HS-5 (cell line): ENCODE data around the gene APOL1.
"Not testable (repeated sequence)": the region's sequence is repeated elsewhere in the genome, so short reads cannot be mapped to it uniquely, and the experiment has no call there.

Experiments
- DNase-seq: peaks from one replicate; pipeline ENCODE4 v3.0.0-alpha.2; 2012; ENCODE audit warnings: low read depth

The APOL1 gene, protein sequence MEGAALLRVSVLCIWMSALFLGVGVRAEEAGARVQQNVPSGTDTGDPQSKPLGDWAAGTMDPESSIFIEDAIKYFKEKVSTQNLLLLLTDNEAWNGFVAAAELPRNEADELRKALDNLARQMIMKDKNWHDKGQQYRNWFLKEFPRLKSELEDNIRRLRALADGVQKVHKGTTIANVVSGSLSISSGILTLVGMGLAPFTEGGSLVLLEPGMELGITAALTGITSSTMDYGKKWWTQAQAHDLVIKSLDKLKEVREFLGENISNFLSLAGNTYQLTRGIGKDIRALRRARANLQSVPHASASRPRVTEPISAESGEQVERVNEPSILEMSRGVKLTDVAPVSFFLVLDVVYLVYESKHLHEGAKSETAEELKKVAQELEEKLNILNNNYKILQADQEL

GRCh38 chr22:36252754-36253522 lies at the start of gene APOL1:
Gene APOL1 (plus strand): TSS chr22:36253133. CDS start chr22:36254956, 1,823 bp downstream.
- no peak for DNase-seq

DNA sequence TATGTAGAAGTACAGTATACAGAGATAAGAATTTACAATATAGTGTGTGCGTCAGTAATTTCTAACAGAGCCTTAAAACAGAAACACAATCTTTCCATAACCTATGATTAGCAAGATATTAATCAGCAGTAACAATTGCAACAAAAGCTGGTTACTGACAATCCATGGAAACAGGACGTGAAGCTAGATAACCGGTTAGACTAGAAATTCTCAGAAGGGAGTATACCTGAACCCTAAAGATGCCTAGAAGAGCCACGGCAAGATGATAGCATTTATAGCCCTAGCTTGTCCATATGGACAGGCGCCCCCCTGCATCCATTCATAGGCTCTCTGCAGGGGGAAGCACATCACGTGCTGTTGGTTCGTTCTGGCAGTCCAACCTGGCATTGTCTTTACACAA lies 49.5 kb upstream of the APOL1 start:
- not testable (repeated sequence) for DNase-seq

GRCh38 chr22:36204001-36204631 lies 48.8 kb upstream of the APOL1 start:
- no peak for DNase-seq

DNA sequence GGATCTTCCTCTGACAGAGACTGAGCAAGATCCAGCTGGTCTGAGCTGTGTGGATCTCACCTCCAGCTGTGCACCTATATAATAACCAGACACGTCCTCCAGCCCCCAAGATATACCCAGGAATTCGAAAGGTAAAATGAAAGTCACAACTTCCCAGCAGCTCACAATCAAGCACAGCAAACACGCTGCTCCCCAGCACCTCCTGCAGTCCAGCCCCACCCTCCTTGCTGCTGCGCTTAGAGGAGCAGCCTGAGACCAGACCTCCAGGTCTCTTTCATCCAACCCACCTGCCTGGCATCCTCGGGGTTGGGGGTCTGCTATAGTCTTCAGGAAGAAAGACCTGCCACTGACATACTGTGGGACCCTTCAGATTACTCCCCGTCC lies 48.3 kb upstream of the APOL1 start:
- no peak for DNase-seq

DNA sequence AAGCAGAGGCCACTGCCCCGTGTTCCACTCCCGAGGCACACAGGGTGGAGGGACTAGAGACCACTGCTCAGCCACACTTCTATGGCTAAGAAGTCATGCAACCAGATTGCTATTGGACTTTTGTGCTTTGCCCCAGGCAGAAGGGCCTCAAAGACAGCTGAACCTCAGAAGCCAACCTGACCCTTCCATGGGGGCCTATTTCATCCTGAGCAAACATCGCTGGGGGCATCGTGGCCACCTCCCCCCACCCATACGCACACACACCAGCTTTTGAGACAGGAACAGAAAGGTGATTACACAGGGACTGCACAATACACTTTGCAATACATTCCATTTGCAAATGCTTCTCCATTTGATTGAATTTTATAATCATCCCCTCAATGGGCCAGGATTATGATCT lies 47.4 kb upstream of the APOL1 start:
- DNase-seq = not testable (repeated sequence)

- no peak for DNase-seq
Observed at GRCh38 chr22:36206255-36206654, 46.7 kb upstream of the APOL1 start.

DNA sequence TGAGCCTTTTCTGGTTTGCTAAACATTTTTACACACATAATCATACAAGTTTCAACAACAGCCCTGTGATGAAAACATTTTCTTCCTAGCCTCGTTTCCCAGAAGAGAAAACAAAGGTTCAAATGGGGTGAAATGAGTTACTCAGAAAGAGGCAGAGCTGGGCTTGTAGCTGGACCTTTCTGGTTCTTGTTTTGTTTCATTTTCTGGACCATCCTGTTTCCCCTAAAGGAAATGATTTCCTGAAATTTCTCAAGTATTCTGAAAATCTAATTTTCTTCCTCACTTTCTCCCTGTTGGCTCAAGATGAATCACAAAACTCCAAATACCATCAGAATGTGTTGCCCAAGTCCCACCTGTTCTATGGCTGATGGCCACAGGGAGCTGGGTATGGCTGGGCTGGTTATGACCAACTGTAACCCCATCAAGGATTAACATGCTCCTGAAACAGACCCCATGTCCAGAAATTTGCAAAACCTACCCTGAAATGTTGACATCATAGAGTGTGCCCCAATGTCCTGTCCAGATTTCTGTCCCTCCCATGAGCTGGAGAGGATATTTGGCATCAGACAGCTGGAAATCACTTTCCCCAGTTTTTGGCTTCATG lies 44.7 kb upstream of the APOL1 start:
- no peak for DNase-seq

GRCh38 chr22:36208914-36209313 lies 44.0 kb upstream of the APOL1 start:
- no peak for DNase-seq

GRCh38 chr22:36209488-36209908 lies 43.4 kb upstream of the APOL1 start:
- not testable (repeated sequence) for DNase-seq

- no peak for DNase-seq
Observed at GRCh38 chr22:36210224-36210623, 42.7 kb upstream of the APOL1 start.

- DNase-seq = no peak
Observed at GRCh38 chr22:36211237-36211861, 41.6 kb upstream of the APOL1 start.

- DNase-seq = no peak
Observed at GRCh38 chr22:36212901-36213300, 40.0 kb upstream of the APOL1 start.

GRCh38 chr22:36213586-36213985 lies 39.3 kb upstream of the APOL1 start:
- DNase-seq = no peak

- DNase-seq = no peak
Observed at GRCh38 chr22:36215981-36216380, 37.0 kb upstream of the APOL1 start.

DNA sequence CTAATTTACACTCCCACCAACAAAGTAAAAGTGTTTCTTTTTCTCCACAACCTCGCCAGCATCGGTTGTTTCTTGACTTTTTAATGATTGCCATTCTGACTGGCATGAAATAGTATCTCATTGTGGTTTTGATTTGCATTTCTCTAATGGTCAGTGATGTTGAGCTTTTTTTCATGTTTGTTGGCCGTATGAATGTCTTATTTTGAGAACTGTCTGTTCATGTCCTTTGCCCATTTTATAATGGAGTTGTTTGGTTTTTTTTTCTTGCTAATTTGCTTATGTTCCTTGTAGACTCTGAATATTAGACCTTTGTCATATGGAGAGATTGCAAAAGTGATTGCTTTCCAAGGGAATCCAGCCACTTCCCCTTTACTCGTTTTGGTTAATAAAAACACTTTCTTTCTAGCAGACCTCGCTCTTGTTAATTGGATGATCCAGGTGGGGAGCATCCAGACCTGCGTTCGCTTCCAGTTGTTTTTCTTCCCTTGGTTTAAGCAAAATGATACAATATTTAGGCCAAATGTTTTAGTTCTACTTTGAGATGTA lies 34.2 kb upstream of the APOL1 start:
- DNase-seq = no peak

DNA sequence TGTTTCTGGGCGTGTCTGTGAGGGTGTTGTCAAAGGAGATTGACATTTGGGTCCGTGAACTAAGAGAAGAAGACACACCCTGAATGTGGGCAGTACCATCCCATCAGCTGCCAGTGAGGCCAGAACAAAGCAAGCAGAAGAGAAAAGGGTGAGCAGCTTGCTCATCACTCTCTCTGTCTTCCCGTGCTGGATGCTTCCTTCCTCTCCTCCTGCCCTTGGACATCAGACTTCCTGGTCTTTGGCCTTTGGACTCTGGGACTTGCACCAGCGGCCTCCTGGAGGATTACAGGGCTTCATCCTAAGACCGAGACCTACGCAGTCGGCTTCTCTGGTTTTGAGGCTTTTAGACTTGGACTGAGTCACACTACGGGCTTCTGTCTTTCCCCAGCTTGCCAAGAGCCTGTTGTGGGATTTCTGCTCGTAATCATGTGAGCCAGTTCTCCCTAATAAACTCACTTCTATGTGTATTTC lies 32.4 kb upstream of the APOL1 start:
- no peak for DNase-seq

- DNase-seq = no peak
Observed at GRCh38 chr22:36221799-36222751, 30.9 kb upstream of the APOL1 start.

DNA sequence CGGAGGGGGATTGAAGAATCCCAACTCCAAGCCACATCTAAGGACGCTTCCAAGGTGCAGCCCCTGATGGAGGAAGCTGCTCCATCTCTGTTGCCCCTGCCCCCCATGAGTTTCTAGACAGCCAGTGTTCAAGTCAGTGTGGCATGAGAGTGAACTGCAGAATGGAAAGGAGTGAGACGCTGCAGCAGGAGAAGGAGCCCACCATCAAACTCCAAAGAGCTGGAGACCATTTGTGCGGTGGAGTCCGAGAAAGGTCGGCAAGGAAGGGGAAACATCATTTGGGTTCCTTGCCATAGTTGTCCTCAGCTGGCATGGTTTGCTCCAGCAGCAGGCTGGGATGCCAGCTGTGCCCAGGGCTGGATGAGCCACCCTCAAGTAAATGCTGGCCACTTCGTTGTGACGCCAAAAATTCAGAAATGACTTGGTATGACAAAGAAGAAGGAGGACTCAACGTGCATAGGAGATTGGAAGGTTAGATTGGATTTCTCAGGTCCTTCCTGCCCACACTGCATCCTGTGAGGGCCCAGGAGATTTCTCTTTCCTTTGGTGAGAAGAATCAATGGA lies 30.0 kb upstream of the APOL1 start:
- DNase-seq = no peak

DNA sequence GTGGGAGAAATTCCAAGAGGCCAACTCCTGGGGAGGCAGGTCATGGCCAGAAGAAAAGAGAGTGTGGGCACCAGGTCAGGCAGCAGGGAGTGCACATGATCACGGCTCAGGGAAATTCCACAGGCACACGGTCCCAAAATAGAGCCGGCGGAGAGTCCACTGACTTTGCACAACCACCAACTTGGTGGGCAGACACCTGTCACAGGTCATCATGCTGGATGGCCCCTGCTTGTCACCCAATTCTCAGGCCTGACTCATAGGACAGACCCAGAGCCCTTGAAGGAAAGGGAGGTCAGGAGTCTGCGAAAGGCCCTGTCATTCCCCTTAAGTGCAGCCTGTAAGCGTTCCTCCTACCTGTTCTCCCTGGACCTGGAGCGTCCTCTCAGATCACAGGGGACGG lies 29.4 kb upstream of the APOL1 start:
- no peak for DNase-seq

DNA sequence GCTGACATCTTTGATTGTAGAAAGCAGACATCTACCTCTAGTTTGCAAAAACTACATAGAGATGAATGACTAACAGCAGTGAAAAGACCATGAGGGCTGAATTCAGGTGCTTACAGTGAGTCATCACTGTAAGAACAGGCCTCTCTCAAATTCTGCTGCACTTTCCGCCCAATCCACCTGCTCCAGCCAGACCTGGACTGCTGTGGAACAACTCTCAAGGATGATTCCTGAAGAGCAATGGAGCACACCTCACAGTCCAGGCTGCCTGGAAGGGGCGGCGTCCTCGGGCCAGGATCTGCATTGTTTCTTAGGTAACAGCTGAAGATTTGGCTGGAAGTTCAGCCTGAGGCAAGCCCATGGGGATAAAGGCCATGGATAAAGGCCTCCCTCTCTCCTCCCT lies 28.7 kb upstream of the APOL1 start:
- DNase-seq = no peak
